ENCODE results near the gene MKRN3.
"Not testable (repeated sequence)": the region's sequence is repeated elsewhere in the genome, so short reads cannot be mapped to it uniquely, and the experiment has no call there.

Gene MKRN3

GRCh38 chr15:23576061-23576460, 10.6 kb downstream of the MKRN3 start:
- H3K4me3 ChIP-seq (ENCODE audit: low read length in 2 of 2) = no peak overlapping the region

GRCh38 chr15:23578521-23579150, 13.2 kb downstream of the MKRN3 start:
- no peaks in the 10 kb centered on the region for H3K36me3 ChIP-seq (ENCODE audit: control insufficient read depth in 2 of 2, insufficient read depth in 2 of 2, low read length in 2 of 2)
- H3K4me3 ChIP-seq (ENCODE audit: low read length in 2 of 2) = no peak overlapping the region
- no peaks in the 10 kb centered on the region for H3K4me1 ChIP-seq (ENCODE audit: control insufficient read depth in 2 of 2, insufficient read depth in 2 of 2, low read length in 2 of 2)
- H3K9ac ChIP-seq (ENCODE audit: low read depth in 1 of 2, low read length in 2 of 2) = no peak overlapping the region
- no peak overlapping the region for H3K27ac ChIP-seq (ENCODE audit: low read depth in 2 of 2, low read length in 2 of 2)
- H3K27me3 ChIP-seq (ENCODE audit: control insufficient read depth in 2 of 2, insufficient read depth in 2 of 2, low read length in 2 of 2) = no peaks in the 10 kb centered on the region
- H3K9me3 ChIP-seq (ENCODE audit: control insufficient read depth in 2 of 2, low read length in 2 of 2) = no peaks in the 10 kb centered on the region

More at GRCh38 chr15:23576061-23576460, 10.6 kb downstream of the MKRN3 start:
- Histone ChIP-seq H3K36me3 (ENCODE audit: control insufficient read depth in 2 of 2, insufficient read depth in 2 of 2, low read length in 2 of 2) (no peaks in the 10 kb centered on the region), H3K9ac (ENCODE audit: low read depth in 1 of 2, low read length in 2 of 2) (no peak overlapping the region), H3K9me3 (ENCODE audit: control insufficient read depth in 2 of 2, low read length in 2 of 2) (no peaks in the 10 kb centered on the region), H3K27me3 (ENCODE audit: control insufficient read depth in 2 of 2, insufficient read depth in 2 of 2, low read length in 2 of 2) (no peaks in the 10 kb centered on the region), H3K27ac (ENCODE audit: low read depth in 2 of 2, low read length in 2 of 2) (no peak overlapping the region), H3K4me1 (ENCODE audit: control insufficient read depth in 2 of 2, insufficient read depth in 2 of 2, low read length in 2 of 2) (no peaks in the 10 kb centered on the region)

DNA sequence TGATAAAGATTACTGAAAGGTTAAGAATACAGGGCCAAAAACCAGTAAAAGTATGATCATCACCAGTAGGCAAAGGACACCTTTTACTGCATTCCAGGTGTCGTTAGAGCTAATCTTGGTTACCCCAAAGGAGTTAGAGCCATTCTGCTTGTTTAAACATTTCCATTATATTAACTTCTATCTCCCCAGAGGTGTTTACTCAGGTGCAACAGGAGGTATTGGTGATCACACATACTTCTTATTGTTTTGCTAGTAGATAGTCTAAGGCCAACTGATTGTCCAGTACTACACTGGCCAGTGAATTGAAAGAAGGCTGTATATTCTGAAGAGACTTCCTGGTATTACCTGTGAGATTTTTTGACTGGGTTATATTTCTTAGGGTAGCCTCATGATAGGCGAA, 22.8 kb downstream of the MKRN3 start:
- Histone ChIP-seq H3K9me3 (ENCODE audit: control insufficient read depth in 2 of 2, low read length in 2 of 2) (no peaks in the 10 kb centered on the region), H3K27ac (ENCODE audit: low read depth in 2 of 2, low read length in 2 of 2) (no peak overlapping the region), H3K4me1 (ENCODE audit: control insufficient read depth in 2 of 2, insufficient read depth in 2 of 2, low read length in 2 of 2) (no peaks in the 10 kb centered on the region), H3K27me3 (ENCODE audit: control insufficient read depth in 2 of 2, insufficient read depth in 2 of 2, low read length in 2 of 2) (no peaks in the 10 kb centered on the region), H3K9ac (ENCODE audit: low read depth in 1 of 2, low read length in 2 of 2) (no peak overlapping the region), H3K4me3 (ENCODE audit: low read length in 2 of 2) (no peak overlapping the region), H3K36me3 (ENCODE audit: control insufficient read depth in 2 of 2, insufficient read depth in 2 of 2, low read length in 2 of 2) (no peaks in the 10 kb centered on the region)

GRCh38 chr15:23589012-23589411, 23.5 kb downstream of the MKRN3 start:
- Histone ChIP-seq H3K27ac (ENCODE audit: low read depth in 2 of 2, low read length in 2 of 2) (no peak overlapping the region), H3K4me1 (ENCODE audit: control insufficient read depth in 2 of 2, insufficient read depth in 2 of 2, low read length in 2 of 2) (no peaks in the 10 kb centered on the region), H3K9me3 (ENCODE audit: control insufficient read depth in 2 of 2, low read length in 2 of 2) (no peaks in the 10 kb centered on the region), H3K4me3 (ENCODE audit: low read length in 2 of 2) (no peak overlapping the region), H3K27me3 (ENCODE audit: control insufficient read depth in 2 of 2, insufficient read depth in 2 of 2, low read length in 2 of 2) (no peaks in the 10 kb centered on the region), H3K36me3 (ENCODE audit: control insufficient read depth in 2 of 2, insufficient read depth in 2 of 2, low read length in 2 of 2) (no peaks in the 10 kb centered on the region), H3K9ac (ENCODE audit: low read depth in 1 of 2, low read length in 2 of 2) (no peak overlapping the region)

DNA sequence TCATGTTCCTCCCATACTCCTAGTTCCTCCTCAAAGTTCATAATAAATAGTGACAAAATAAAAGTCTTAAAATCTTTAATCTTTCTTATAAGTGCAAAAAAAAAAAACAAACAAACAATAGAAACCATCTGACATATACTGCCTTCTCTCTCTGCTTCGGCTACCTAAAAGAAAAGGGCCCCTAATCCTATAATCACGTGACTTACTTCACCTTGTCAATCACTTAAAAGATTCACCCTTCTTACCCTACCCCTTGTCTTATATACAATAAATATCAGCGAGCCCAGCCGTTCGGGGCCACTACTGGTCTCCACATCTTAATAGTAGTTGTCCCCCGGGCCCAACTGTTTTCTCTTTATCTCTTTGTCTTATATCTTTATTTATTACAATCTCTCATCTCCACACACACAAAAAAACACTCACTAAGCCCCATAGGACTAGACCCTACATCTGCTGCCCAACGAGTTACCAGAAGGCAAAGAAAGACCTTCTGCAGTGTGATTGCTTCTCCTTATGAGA, 28.8 kb downstream of the MKRN3 start:
- H3K27ac ChIP-seq (ENCODE audit: low read depth in 2 of 2, low read length in 2 of 2) = no peak overlapping the region

DNA sequence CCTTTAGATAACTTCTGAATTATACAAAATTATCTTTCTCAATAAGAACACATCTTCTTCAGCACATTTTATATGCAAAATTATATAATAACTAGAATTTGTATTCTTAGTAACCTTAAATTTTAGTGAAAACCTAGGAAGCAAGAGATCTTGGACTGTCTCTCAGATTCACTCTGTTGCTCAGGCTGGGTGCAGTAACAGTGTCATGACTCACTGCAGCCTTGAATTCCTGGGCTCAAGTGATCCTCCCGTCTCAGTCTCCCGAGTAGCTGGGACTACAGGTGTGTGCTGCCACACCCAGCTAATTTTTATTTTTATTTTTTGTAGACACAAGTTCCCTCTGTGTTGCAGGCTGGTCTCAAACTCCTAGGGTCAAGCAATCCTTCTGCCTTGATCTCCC, 29.9 kb downstream of the MKRN3 start:
- Histone ChIP-seq H3K9me3 (ENCODE audit: control insufficient read depth in 2 of 2, low read length in 2 of 2) (no peaks in the 10 kb centered on the region), H3K36me3 (ENCODE audit: control insufficient read depth in 2 of 2, insufficient read depth in 2 of 2, low read length in 2 of 2) (no peaks in the 10 kb centered on the region), H3K9ac (ENCODE audit: low read depth in 1 of 2, low read length in 2 of 2) (no peak overlapping the region), H3K4me1 (ENCODE audit: control insufficient read depth in 2 of 2, insufficient read depth in 2 of 2, low read length in 2 of 2) (no peaks in the 10 kb centered on the region), H3K4me3 (ENCODE audit: low read length in 2 of 2) (no peak overlapping the region), H3K27me3 (ENCODE audit: control insufficient read depth in 2 of 2, insufficient read depth in 2 of 2, low read length in 2 of 2) (no peaks in the 10 kb centered on the region), H3K27ac (ENCODE audit: low read depth in 2 of 2, low read length in 2 of 2) (no peak overlapping the region)

More for the DNA sequence above, 28.8 kb downstream of the MKRN3 start:
- Histone ChIP-seq H3K4me1 (ENCODE audit: control insufficient read depth in 2 of 2, insufficient read depth in 2 of 2, low read length in 2 of 2) (no peaks in the 10 kb centered on the region), H3K36me3 (ENCODE audit: control insufficient read depth in 2 of 2, insufficient read depth in 2 of 2, low read length in 2 of 2) (no peaks in the 10 kb centered on the region), H3K9me3 (ENCODE audit: control insufficient read depth in 2 of 2, low read length in 2 of 2) (no peaks in the 10 kb centered on the region), H3K27me3 (ENCODE audit: control insufficient read depth in 2 of 2, insufficient read depth in 2 of 2, low read length in 2 of 2) (no peaks in the 10 kb centered on the region), H3K4me3 (ENCODE audit: low read length in 2 of 2) (no peak overlapping the region), H3K9ac (ENCODE audit: low read depth in 1 of 2, low read length in 2 of 2) (no peak overlapping the region)

DNA sequence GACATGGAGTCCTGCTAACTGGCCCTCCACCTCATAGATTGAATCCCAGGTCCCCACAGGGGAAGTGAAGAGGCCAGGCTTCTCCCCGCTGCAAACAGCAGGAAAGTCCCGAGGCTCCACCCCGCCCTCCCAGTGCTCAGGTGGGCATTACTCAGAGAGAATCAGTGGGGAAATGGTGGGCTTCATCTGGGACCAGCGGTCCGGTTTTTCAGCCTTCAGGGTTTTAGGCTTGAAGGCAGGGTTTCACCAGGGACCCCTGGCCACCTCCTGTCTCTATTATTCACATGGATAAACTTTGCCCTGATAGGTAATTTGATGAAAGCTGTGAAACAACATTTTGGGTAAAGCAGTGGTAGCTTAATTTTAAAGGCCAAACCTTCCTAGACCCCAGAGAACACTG, 31.3 kb downstream of the MKRN3 start:
- no peaks in the 10 kb centered on the region for H3K27me3 ChIP-seq (ENCODE audit: control insufficient read depth in 2 of 2, insufficient read depth in 2 of 2, low read length in 2 of 2)
- no peak overlapping the region for H3K4me3 ChIP-seq (ENCODE audit: low read length in 2 of 2)
- H3K9me3 ChIP-seq (ENCODE audit: control insufficient read depth in 2 of 2, low read length in 2 of 2) = no peaks in the 10 kb centered on the region
- H3K9ac ChIP-seq (ENCODE audit: low read depth in 1 of 2, low read length in 2 of 2) = no peak overlapping the region
- no peak overlapping the region for H3K27ac ChIP-seq (ENCODE audit: low read depth in 2 of 2, low read length in 2 of 2)
- no peaks in the 10 kb centered on the region for H3K36me3 ChIP-seq (ENCODE audit: control insufficient read depth in 2 of 2, insufficient read depth in 2 of 2, low read length in 2 of 2)
- H3K4me1 ChIP-seq (ENCODE audit: control insufficient read depth in 2 of 2, insufficient read depth in 2 of 2, low read length in 2 of 2) = no peaks in the 10 kb centered on the region

DNA sequence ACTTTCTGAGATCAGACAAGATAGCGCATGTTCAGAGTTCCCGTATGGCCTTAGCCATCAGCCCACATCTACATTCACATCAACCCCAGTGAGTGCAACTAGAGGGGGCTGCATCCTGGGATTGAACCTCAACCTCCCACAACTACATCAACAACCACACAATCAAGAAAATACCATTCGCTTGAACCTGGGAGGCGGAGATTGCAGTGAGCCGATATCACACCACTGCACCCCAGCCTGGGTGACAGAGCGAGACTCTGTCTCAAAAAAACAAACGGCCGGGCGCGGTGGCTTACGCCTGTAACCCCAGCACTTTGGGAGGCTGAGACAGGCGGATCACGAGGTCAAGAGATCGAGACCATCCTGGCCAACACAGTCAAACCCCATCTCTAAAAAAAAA, 31.8 kb downstream of the MKRN3 start:
- H3K27ac ChIP-seq (ENCODE audit: low read depth in 2 of 2, low read length in 2 of 2); H3K9ac ChIP-seq (ENCODE audit: low read depth in 1 of 2, low read length in 2 of 2); H3K36me3 ChIP-seq (ENCODE audit: control insufficient read depth in 2 of 2, insufficient read depth in 2 of 2, low read length in 2 of 2); H3K27me3 ChIP-seq (ENCODE audit: control insufficient read depth in 2 of 2, insufficient read depth in 2 of 2, low read length in 2 of 2); H3K4me3 ChIP-seq (ENCODE audit: low read length in 2 of 2); H3K4me1 ChIP-seq (ENCODE audit: control insufficient read depth in 2 of 2, insufficient read depth in 2 of 2, low read length in 2 of 2); H3K9me3 ChIP-seq (ENCODE audit: control insufficient read depth in 2 of 2, low read length in 2 of 2): not testable (repeated sequence)

GRCh38 chr15:23599053-23599452, 33.6 kb downstream of the MKRN3 start:
- no peaks in the 10 kb centered on the region for H3K9me3 ChIP-seq (ENCODE audit: control insufficient read depth in 2 of 2, low read length in 2 of 2)
- H3K27ac ChIP-seq (ENCODE audit: low read depth in 2 of 2, low read length in 2 of 2) = no peak overlapping the region
- no peak overlapping the region for H3K4me3 ChIP-seq (ENCODE audit: low read length in 2 of 2)
- H3K4me1 ChIP-seq (ENCODE audit: control insufficient read depth in 2 of 2, insufficient read depth in 2 of 2, low read length in 2 of 2) = no peaks in the 10 kb centered on the region
- no peak overlapping the region for H3K9ac ChIP-seq (ENCODE audit: low read depth in 1 of 2, low read length in 2 of 2)
- H3K27me3 ChIP-seq (ENCODE audit: control insufficient read depth in 2 of 2, insufficient read depth in 2 of 2, low read length in 2 of 2) = no peaks in the 10 kb centered on the region
- no peaks in the 10 kb centered on the region for H3K36me3 ChIP-seq (ENCODE audit: control insufficient read depth in 2 of 2, insufficient read depth in 2 of 2, low read length in 2 of 2)

GRCh38 chr15:23602124-23602523, 36.6 kb downstream of the MKRN3 start:
- no peaks in the 10 kb centered on the region for H3K36me3 ChIP-seq (ENCODE audit: control insufficient read depth in 2 of 2, insufficient read depth in 2 of 2, low read length in 2 of 2)
- no peak overlapping the region for H3K4me3 ChIP-seq (ENCODE audit: low read length in 2 of 2)
- no peaks in the 10 kb centered on the region for H3K4me1 ChIP-seq (ENCODE audit: control insufficient read depth in 2 of 2, insufficient read depth in 2 of 2, low read length in 2 of 2)
- no peak overlapping the region for H3K9ac ChIP-seq (ENCODE audit: low read depth in 1 of 2, low read length in 2 of 2)
- no peak overlapping the region for H3K27ac ChIP-seq (ENCODE audit: low read depth in 2 of 2, low read length in 2 of 2)
- no peaks in the 10 kb centered on the region for H3K9me3 ChIP-seq (ENCODE audit: control insufficient read depth in 2 of 2, low read length in 2 of 2)
- no peaks in the 10 kb centered on the region for H3K27me3 ChIP-seq (ENCODE audit: control insufficient read depth in 2 of 2, insufficient read depth in 2 of 2, low read length in 2 of 2)

Data from mucosa of rectum (tissue), 2 donors.